Sigmoid colon (tissue), 4 donors: ENCODE results near the gene CIC.

Experiments used
- EP300 ChIP-seq, 4 donors: sonication (generic); formaldehyde crosslinking; IDR thresholded peaks; one replicate each; pipeline ENCODE4 v1.6.1; 2017; ENCODE audit warnings: antibody characterized with exemption in 4 of 4
- POLR2AphosphoS5 ChIP-seq, 4 donors: sonication (generic); formaldehyde crosslinking; IDR thresholded peaks; one replicate each; pipeline ENCODE4 v1.6.1; 2017; ENCODE audit warnings: antibody characterized with exemption in 4 of 4
- TF ChIP-seq, protein P1 (sequence below), 4 experiments: fragments of 450-650 bp in 3 of 4; fragments of 200-600 bp in 1 of 4; IDR thresholded peaks; one replicate each; pipeline ENCODE4 v1.5.1; 2016 to 2019; ENCODE audit warnings: antibody characterized with exemption in 4 of 4, mild to moderate bottlenecking in 3 of 4, moderate library complexity in 2 of 4

DNA sequence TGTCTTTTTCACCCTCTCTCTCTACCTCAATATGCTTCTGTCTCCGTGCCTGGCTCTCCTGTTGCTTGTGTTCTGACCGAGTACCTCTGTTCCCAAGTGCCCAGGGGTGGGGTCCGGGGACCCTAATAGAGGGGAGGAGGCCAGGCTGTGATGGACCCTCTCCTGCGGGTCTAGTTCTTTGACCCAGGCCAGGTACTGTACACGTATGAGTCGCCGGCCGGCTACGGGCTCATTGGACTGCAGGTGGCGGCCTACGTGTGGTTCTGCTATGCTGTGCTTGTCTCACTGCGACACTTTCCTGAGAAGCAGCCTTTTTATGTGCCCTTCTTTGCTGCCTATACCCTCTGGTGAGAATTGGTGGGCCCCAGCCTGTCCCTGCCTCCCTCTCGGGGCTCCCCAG is 48.5 kb downstream of the CIC start:
- TF ChIP-seq EP300 (IDR thresholded peaks at IDR 0.05) (no peak), POLR2AphosphoS5 (IDR thresholded peaks at IDR 0.05) (no peak)
- TF ChIP-seq, protein P1, sequence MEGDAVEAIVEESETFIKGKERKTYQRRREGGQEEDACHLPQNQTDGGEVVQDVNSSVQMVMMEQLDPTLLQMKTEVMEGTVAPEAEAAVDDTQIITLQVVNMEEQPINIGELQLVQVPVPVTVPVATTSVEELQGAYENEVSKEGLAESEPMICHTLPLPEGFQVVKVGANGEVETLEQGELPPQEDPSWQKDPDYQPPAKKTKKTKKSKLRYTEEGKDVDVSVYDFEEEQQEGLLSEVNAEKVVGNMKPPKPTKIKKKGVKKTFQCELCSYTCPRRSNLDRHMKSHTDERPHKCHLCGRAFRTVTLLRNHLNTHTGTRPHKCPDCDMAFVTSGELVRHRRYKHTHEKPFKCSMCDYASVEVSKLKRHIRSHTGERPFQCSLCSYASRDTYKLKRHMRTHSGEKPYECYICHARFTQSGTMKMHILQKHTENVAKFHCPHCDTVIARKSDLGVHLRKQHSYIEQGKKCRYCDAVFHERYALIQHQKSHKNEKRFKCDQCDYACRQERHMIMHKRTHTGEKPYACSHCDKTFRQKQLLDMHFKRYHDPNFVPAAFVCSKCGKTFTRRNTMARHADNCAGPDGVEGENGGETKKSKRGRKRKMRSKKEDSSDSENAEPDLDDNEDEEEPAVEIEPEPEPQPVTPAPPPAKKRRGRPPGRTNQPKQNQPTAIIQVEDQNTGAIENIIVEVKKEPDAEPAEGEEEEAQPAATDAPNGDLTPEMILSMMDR (IDR thresholded peaks at IDR 0.05) = no peak
